HEK293 (cell line): ENCODE results near the gene CKB.
A peak's percentile ranks its signal among the peaks of the same experiment; 100 is the strongest.

Experiments used
- CTCF ChIA-PET: fragments of 350-600 bp; formaldehyde crosslinking; extraction: SDS; loops from one replicate; lab custom pipeline; 2021; ENCODE audit warnings: antibody characterized with exemption; lab: Yijun Ruan, JAX
- POLR2A ChIA-PET: fragments of 300-600 bp; formaldehyde crosslinking; extraction: SDS; loops from one replicate; lab custom pipeline; 2020; ENCODE audit warnings: antibody characterized with exemption, inconsistent platforms; lab: Yijun Ruan, JAX
- H3K27ac ChIP-seq: fragments of 200-500 bp; sonication (Bioruptor generic); 2 replicates; pipeline ENCODE4 v1.5.1; 2014; ENCODE audit warnings: low read depth, low read length, control low read depth, inconsistent platforms; ENCODE audit errors: extremely low read depth
- H3K36me3 ChIP-seq, 2 experiments: fragments of 200-500 bp in 1 of 2; sonication (Bioruptor generic) in 1 of 2; 1 replicate in 1 of 2; 2 replicates in 1 of 2; pipeline ENCODE4 v1.5.1; 2014 to 2017; ENCODE audit warnings: inconsistent platforms in 2 of 2, low read length in 2 of 2; ENCODE audit not compliant: control insufficient read depth in 2 of 2, insufficient read depth in 1 of 2
- H3K4me1 ChIP-seq: fragments of 200-500 bp; sonication (Bioruptor generic); 2 replicates; pipeline ENCODE4 v1.5.1; 2014; ENCODE audit warnings: mild to moderate bottlenecking, low read length, inconsistent platforms; ENCODE audit not compliant: control insufficient read depth, insufficient read depth
- H3K4me3 ChIP-seq: 2 replicates; pipeline ENCODE4 v1.5.1; 2011; ENCODE audit warnings: low read depth, mild to moderate bottlenecking, control low read depth, low read length, moderate library complexity
- H3K9me3 ChIP-seq: fragments of 200-500 bp; sonication (Bioruptor generic); 2 replicates; pipeline ENCODE4 v1.5.1; 2014; ENCODE audit warnings: low read depth, low read length, inconsistent platforms; ENCODE audit not compliant: control insufficient read depth, insufficient read depth
- GLIS2 ChIP-seq: fragments of 450-650 bp; formaldehyde crosslinking; IDR thresholded peaks from 2 replicates; pipeline ENCODE4 v1.5.1; 2016; ENCODE audit warnings: missing biosample characterization, missing genetic modification characterization
- KLF1 ChIP-seq: fragments of 450-650 bp; formaldehyde crosslinking; IDR thresholded peaks from 2 replicates; pipeline ENCODE4 v1.5.1; 2016; ENCODE audit warnings: missing biosample characterization, missing genetic modification characterization
- KLF8 ChIP-seq: fragments of 450-650 bp; formaldehyde crosslinking; IDR thresholded peaks from 2 replicates; pipeline ENCODE4 v1.5.1; 2016; ENCODE audit warnings: missing biosample characterization, missing genetic modification characterization
- SCRT1 ChIP-seq: fragments of 450-650 bp; formaldehyde crosslinking; IDR thresholded peaks from 2 replicates; pipeline ENCODE4 v1.5.1; 2016; ENCODE audit warnings: missing biosample characterization, missing genetic modification characterization, borderline replicate concordance
- SCRT2 ChIP-seq: fragments of 450-650 bp; formaldehyde crosslinking; IDR thresholded peaks from 2 replicates; pipeline ENCODE4 v1.5.1; 2016; ENCODE audit warnings: missing biosample characterization, missing genetic modification characterization
- ZBTB1 ChIP-seq: fragments of 450-650 bp; formaldehyde crosslinking; IDR thresholded peaks from 2 replicates; pipeline ENCODE4 v1.5.1; 2016; ENCODE audit warnings: missing biosample characterization, missing genetic modification characterization
- ZBTB8A ChIP-seq: fragments of 450-650 bp; formaldehyde crosslinking; IDR thresholded peaks from 2 replicates; pipeline ENCODE4 v1.5.1; 2016; ENCODE audit warnings: missing biosample characterization, missing genetic modification characterization
- ZFHX2 ChIP-seq: fragments of 450-650 bp; formaldehyde crosslinking; conservative IDR thresholded peaks from 2 replicates; pipeline ENCODE4 v1.5.1; 2016; ENCODE audit warnings: missing biosample characterization, missing genetic modification characterization
- ZFP41 ChIP-seq: fragments of 450-650 bp; formaldehyde crosslinking; IDR thresholded peaks from 2 replicates; pipeline ENCODE4 v1.5.1; 2016; ENCODE audit warnings: missing biosample characterization, missing genetic modification characterization, borderline replicate concordance
- ZNF280D ChIP-seq: fragments of 450-650 bp; formaldehyde crosslinking; IDR thresholded peaks from 2 replicates; pipeline ENCODE4 v1.5.1; 2016; ENCODE audit warnings: missing biosample characterization, missing genetic modification characterization
- ZNF37A ChIP-seq: fragments of 450-650 bp; IDR thresholded peaks from 2 replicates; pipeline ENCODE4 v1.5.1; 2018; ENCODE audit warnings: missing biosample characterization, missing genetic modification characterization
- ZNF513 ChIP-seq: fragments of 450-650 bp; IDR thresholded peaks from 2 replicates; pipeline ENCODE4 v1.5.1; 2018; ENCODE audit warnings: missing biosample characterization, missing genetic modification characterization
- ZNF529 ChIP-seq: fragments of 450-650 bp; formaldehyde crosslinking; IDR thresholded peaks from 2 replicates; pipeline ENCODE4 v1.5.1; 2017; ENCODE audit warnings: missing genetic modification characterization, missing biosample characterization; ENCODE audit not compliant: insufficient replicate concordance
- ZNF549 ChIP-seq: fragments of 450-650 bp; IDR thresholded peaks from 2 replicates; pipeline ENCODE4 v1.5.1; 2018; ENCODE audit warnings: missing biosample characterization, missing genetic modification characterization, mild to moderate bottlenecking, inconsistent platforms, moderate library complexity
- ZNF558 ChIP-seq: fragments of 450-650 bp; formaldehyde crosslinking; IDR thresholded peaks from 2 replicates; pipeline ENCODE4 v1.5.1; 2016; ENCODE audit warnings: missing biosample characterization, missing genetic modification characterization
- ZNF639 ChIP-seq: fragments of 450-650 bp; formaldehyde crosslinking; IDR thresholded peaks from 2 replicates; pipeline ENCODE4 v1.5.1; 2016; ENCODE audit warnings: missing biosample characterization, missing genetic modification characterization
- ZNF792 ChIP-seq: fragments of 450-650 bp; formaldehyde crosslinking; IDR thresholded peaks from 2 replicates; pipeline ENCODE4 v1.5.1; 2016; ENCODE audit warnings: missing biosample characterization, missing genetic modification characterization
- ZSCAN30 ChIP-seq: fragments of 450-650 bp; IDR thresholded peaks from 2 replicates; pipeline ENCODE4 v1.5.1; 2018; ENCODE audit warnings: missing biosample characterization, mild to moderate bottlenecking, missing genetic modification characterization, moderate library complexity
- ZSCAN5A ChIP-seq: fragments of 450-650 bp; formaldehyde crosslinking; IDR thresholded peaks from 2 replicates; pipeline ENCODE4 v1.5.1; 2016; ENCODE audit warnings: missing biosample characterization, missing genetic modification characterization

CKB gene

GRCh38 chr14:103532216-103533136 lies 9.8 kb upstream of the CKB start:
- CTCF ChIA-PET, result interaction anchor here (0.6 to 0.7 kb wide), 3 partner anchors 36 to 513 kb away, joined by 3 to 4 read pairs (median 3); no protein-coding TSS in a partner anchor
- Histone ChIP-seq H3K9me3 (no peaks in the 10 kb centered on the region), H3K27ac (no peak overlapping the region)
- POLR2A ChIA-PET, result interaction anchor here (0.6 to 3.9 kb wide), 3 partner anchors 10 to 527 kb away, joined by 3 to 19 read pairs (median 4); partner anchors contain the start of gene CKB
- TF ChIP-seq ZNF558 (tag by site-specific recombination), result no peak
- 0 out of 2 replicates have a peak, but pooled peaks have one; percentile 24 for TF ChIP-seq SCRT1 (tag by site-specific recombination)
- peak; percentile 82 for TF ChIP-seq SCRT2 (tag by site-specific recombination)
- TF ChIP-seq, all 188 proteins: peak for 2
- H3K36me3 ChIP-seq, result peaks cover 0 to 19% of the 10 kb centered on the region in 2 experiments; a peak in 1 of 3 replicates
- no peak overlapping the region for H3K4me3 ChIP-seq
- peaks cover 13% of the 10 kb centered on the region for H3K4me1 ChIP-seq

GRCh38 chr14:103531421-103532215 lies 9.0 kb upstream of the CKB start:
- no peak overlapping the region for H3K27ac ChIP-seq
- H3K4me1 ChIP-seq, result peaks cover 13% of the 10 kb centered on the region
- ChIA-PET CTCF (interaction anchor here (0.7 to 1.4 kb wide), 2 partner anchors 13 to 14 kb away, joined by 3 to 5 read pairs; no protein-coding TSS in a partner anchor), POLR2A (interaction anchor here (0.7 to 1.1 kb wide), 2 partner anchors 10 to 200 kb away, joined by 3 to 8 read pairs; partner anchors contain the start of gene CKB)
- H3K36me3 ChIP-seq, result peaks cover 0 to 19% of the 10 kb centered on the region in 2 experiments; a peak in 1 of 3 replicates
- TF ChIP-seq ZNF549 (tag by site-specific recombination) (no peak), GLIS2 (tag by site-specific recombination) (peak; percentile 35; the same call in 1 of the 2 replicates), ZNF639 (tag by site-specific recombination) (no peak), KLF1 (tag by site-specific recombination) (peak; percentile 67), ZFHX2 (tag by site-specific recombination) (0 out of 2 replicates have a peak, but pooled peaks have one; percentile 7)
- H3K9me3 ChIP-seq, result no peaks in the 10 kb centered on the region
- H3K4me3 ChIP-seq, result no peak overlapping the region

- no peak overlapping the region for H3K4me3 ChIP-seq
- ChIA-PET POLR2A (interaction anchor here (0.8 to 1.1 kb wide), 2 partner anchors 9 to 10 kb away, joined by 3 to 8 read pairs; partner anchors contain the start of gene CKB), CTCF (interaction anchor here (0.7 to 1.4 kb wide), 2 partner anchors 12 to 15 kb away, joined by 3 to 5 read pairs; no protein-coding TSS in a partner anchor)
- TF ChIP-seq ZNF513 (tag by site-specific recombination), result no peak
- TF ChIP-seq ZNF37A, result no peak
- no peak for TF ChIP-seq ZNF280D (tag by site-specific recombination)
- TF ChIP-seq ZFHX2 (tag by site-specific recombination), result no peak
- no peak for TF ChIP-seq KLF8 (tag by site-specific recombination)
- TF ChIP-seq ZBTB1 (tag by site-specific recombination), result no peak
- no peak for TF ChIP-seq ZSCAN30 (tag by site-specific recombination)
- TF ChIP-seq ZNF529 (tag by site-specific recombination), result no peak
- TF ChIP-seq ZFP41 (tag by site-specific recombination), result no peak
- TF ChIP-seq ZBTB8A (tag by site-specific recombination), result no peak
- TF ChIP-seq SCRT2 (tag by site-specific recombination), result no peak
- TF ChIP-seq ZSCAN5A (tag by site-specific recombination), result no peak
- no peak for TF ChIP-seq ZNF792
Measured at GRCh38 chr14:103530831-103531230, 8.2 kb upstream of the CKB start.

More at GRCh38 chr14:103530831-103531230, 8.2 kb upstream of the CKB start:
- peaks cover 13% of the 10 kb centered on the region for H3K4me1 ChIP-seq
- no peaks in the 10 kb centered on the region for H3K9me3 ChIP-seq
- peaks cover 0 to 19% of the 10 kb centered on the region in 2 experiments; a peak in 1 of 3 replicates for H3K36me3 ChIP-seq
- no peak overlapping the region for H3K27ac ChIP-seq
